Ovary (tissue), 9 donors: Measurements from ENCODE around the gene TTLL11. TPM values are rescaled to one million over a fixed set of nuclear protein-coding genes. Genes with fewer than 3 reads are reported as not detected.

Experiments
- DNase-seq, 5 donors: peaks; one replicate each; pipeline ENCODE4 v3.0.0-alpha.2; 2019 to 2020
- H3K27ac ChIP-seq, 2 donors: fragments of 200-600 bp; one replicate each; pipeline versions ENCODE4 v1.5.1 to v1.8.0; 2019 to 2022
- H3K27me3 ChIP-seq: fragments of 200-600 bp; one replicate; pipeline ENCODE4 v1.8.0; 2022
- H3K36me3 ChIP-seq: fragments of 200-600 bp; sonication (generic); one replicate; pipeline ENCODE4 v1.5.1; 2019
- H3K4me1 ChIP-seq: one replicate; pipeline ENCODE4 v1.8.1; 2013; ENCODE audit warnings: mild to moderate bottlenecking, moderate library complexity; ENCODE audit not compliant: insufficient read depth
- H3K4me3 ChIP-seq: fragments of 200-600 bp; sonication (generic); one replicate; pipeline ENCODE4 v1.5.1; 2017
- H3K9me3 ChIP-seq, 2 donors: fragments of 200-600 bp in 1 of 2; sonication (generic) in 1 of 2; one replicate each; pipeline versions ENCODE4 v1.5.1 to v1.8.1; 2013 to 2019; ENCODE audit warnings: mild to moderate bottlenecking in 1 of 2, moderate library complexity in 1 of 2
- CTCF ChIP-seq, 3 donors: fragments of 450-650 bp in 2 of 3; fragments of 200-600 bp in 1 of 3; IDR thresholded peaks; one replicate each; pipeline versions ENCODE4 v1.5.1 to v1.8.0; 2016 to 2022; ENCODE audit warnings: antibody characterized with exemption in 3 of 3, mild to moderate bottlenecking in 1 of 3
- EP300 ChIP-seq: sonication (generic); formaldehyde crosslinking; IDR thresholded peaks from one replicate; pipeline ENCODE4 v1.6.1; 2017; ENCODE audit warnings: antibody characterized with exemption
- POLR2A ChIP-seq: fragments of 450-650 bp; IDR thresholded peaks from one replicate; pipeline ENCODE4 v1.6.1; 2017; ENCODE audit warnings: antibody characterized with exemption, mild to moderate bottlenecking, moderate library complexity
- WGBS, 3 donors: extraction: QIAGEN DNeasy Blood & Tissue Kit in 1 of 3; methylation state at CpG; one replicate each; pipeline versions ENCODE4 v1.1.5 to v1.1.7; 2013 to 2017; 5-methylcytosine and 5-hydroxymethylcytosine counted together
- intact Hi-C, 4 donors: fragments of 100-400 bp; cut with DNase I; formaldehyde crosslinking; loops; one replicate each; pipeline versions ENCODE4 v1.11.0 to v1.15.1; 2022 to 2023
- polyA plus RNA-seq, 2 donors: library from polyadenylated mRNA; stranded (reverse); fragments of 200-250 nt in 1 of 2; fragments of 350-450 nt in 1 of 2; fragmentation: Illumina TruSeq in 1 of 2; extraction: RNeasy Lipid Tissue Mini Kit (QIAGEN cat#74804) in 1 of 2; gene quantifications; one replicate each; pipeline ENCODE4 v1.2.3, GENCODE V29; 2013 to 2014
- total RNA-seq, 7 donors: library from RNA; depleted of rRNA in 2 of 7; stranded (reverse); fragments of >200 nt in 2 of 7; fragmentation: NEBNext Ultra II Directional in 3 of 7; extraction: Animal tissue kit (Norgen Biotek cat#: 25700) in 3 of 7; gene quantifications; one replicate each; pipeline versions ENCODE4 v1.1.0 to v1.2.4, GENCODE V29; 2016 to 2023
- donor health status: DM: no; HTN: no; CAD: no; lungs with moderate emphysema.
- donor health status: DM: no; HTN: no; CAD: no.
- donor health status: Bipolar disorder and iron deficiency.
- donor health status: DM: yes; HTN: yes; CAD: no.
- donor health status: DM: no; HTN: no; CAD: no.
- donor health status: DM: yes; HTN: yes; CAD: no.

Gene TTLL11
- total and polyA plus RNA-seq, 9 donors: 6.1 to 13.5 (median 9.2) TPM

GRCh38 chr9:121853617-121854395, 239.3 kb downstream of the TTLL11 start:
- peak in 3 of 5 donors; percentile 43 to 63 (median 57) for DNase-seq
- H3K27me3 ChIP-seq: no peaks in the 10 kb centered on the region
- intact Hi-C loops: loop anchor here in 2 of 4 donors (10.0 kb wide), 2 partner anchors 141 to 169 kb away; no protein-coding TSS in a partner anchor
- no peak overlapping the region for H3K4me3 ChIP-seq
- peak overlapping the region; percentile 61 to 97 for H3K27ac ChIP-seq
- WGBS, 3 donors: 91 to 92% (median 92%) methylated on average over 11 of the region's 11 CpGs
- no peaks in the 10 kb centered on the region for H3K9me3 ChIP-seq
- TF ChIP-seq CTCF (IDR thresholded peaks at IDR 0.05) (no peak), EP300 (no peak)
- peaks cover 29% of the 10 kb centered on the region for H3K4me1 ChIP-seq
- H3K36me3 ChIP-seq: no peaks in the 10 kb centered on the region

GRCh38 chr9:121852651-121853616, 240.2 kb downstream of the TTLL11 start:
- intact Hi-C loops: loop anchor here in 2 of 4 donors (10.0 kb wide), 2 partner anchors 142 to 168 kb away; no protein-coding TSS in a partner anchor
- TF ChIP-seq CTCF (IDR thresholded peaks at IDR 0.05) (no peak), POLR2A (peak; percentile 34), EP300 (no peak)
- no peaks in the 10 kb centered on the region for H3K27me3 ChIP-seq

DNA sequence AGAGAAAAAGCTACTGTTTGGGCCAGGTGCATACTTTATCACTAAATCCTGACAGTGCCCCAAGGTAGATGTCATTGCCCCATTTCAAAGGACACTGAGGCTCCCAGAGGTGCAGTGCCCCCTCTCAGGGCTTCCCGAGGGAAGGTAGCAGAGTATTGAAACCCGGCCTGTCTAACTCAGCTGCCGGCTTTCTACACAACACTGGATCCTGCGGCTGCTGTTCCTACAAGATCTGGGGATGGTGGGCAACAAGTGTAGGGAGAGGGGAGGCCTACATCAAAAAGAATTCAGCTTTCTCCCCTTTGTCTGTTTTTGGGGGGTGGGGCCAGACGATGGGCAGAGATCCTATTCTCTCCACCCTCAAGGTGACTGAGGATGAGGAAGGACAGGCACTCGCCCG, 240.9 kb downstream of the TTLL11 start:
- Histone ChIP-seq H3K27ac (peak overlapping the region; percentile 83 to 97), H3K9me3 (no peaks in the 10 kb centered on the region), H3K4me1 (peaks cover 29% of the 10 kb centered on the region), H3K4me3 (no peak overlapping the region), H3K27me3 (no peaks in the 10 kb centered on the region), H3K36me3 (no peaks in the 10 kb centered on the region)
- WGBS, 3 donors: 26 to 48% (median 26%) methylated on average over 7 of the region's 7 CpGs
- intact Hi-C loops: loop anchor here in 2 of 4 donors (10.0 kb wide), 2 partner anchors 143 to 167 kb away; no protein-coding TSS in a partner anchor
- TF ChIP-seq CTCF (IDR thresholded peaks at IDR 0.05) (no peak), EP300 (no peak)
- no peak for DNase-seq

More at GRCh38 chr9:121852651-121853616, 240.2 kb downstream of the TTLL11 start:
- H3K27ac ChIP-seq: peak overlapping the region; percentile 83 to 97
- no peak overlapping the region for H3K4me3 ChIP-seq
- no peaks in the 10 kb centered on the region for H3K9me3 ChIP-seq
- DNase-seq: peak; percentile 91 to 95 (median 94)
- 16 to 33% (median 17%) methylated on average over 29 of the region's 29 CpGs for WGBS, 3 donors
- peaks cover 29% of the 10 kb centered on the region for H3K4me1 ChIP-seq
- no peaks in the 10 kb centered on the region for H3K36me3 ChIP-seq

GRCh38 chr9:121851641-121852091, 241.4 kb downstream of the TTLL11 start:
- Histone ChIP-seq H3K36me3 (no peaks in the 10 kb centered on the region), H3K27ac (peak overlapping the region; percentile 83 to 97), H3K9me3 (no peaks in the 10 kb centered on the region), H3K4me3 (no peak overlapping the region), H3K4me1 (peaks cover 29% of the 10 kb centered on the region), H3K27me3 (no peaks in the 10 kb centered on the region)
- WGBS, 3 donors: 28 to 30% (median 29%) methylated on average over 9 of the region's 9 CpGs
- TF ChIP-seq CTCF (IDR thresholded peaks at IDR 0.05) (no peak), POLR2A (no peak), EP300 (no peak)
- intact Hi-C loops: loop anchor here in 2 of 4 donors (10.0 kb wide), 2 partner anchors 143 to 167 kb away; no protein-coding TSS in a partner anchor
- DNase-seq: peak; percentile 68 to 79 (median 76)
